Activated CD4-positive, alpha-beta T cell treated with anti-CD3 and anti-CD28 coated beads, Interleukin-2, amount 50 U/mL, for 4 hours (primary cell): ENCODE results near the gene NAP1L4.
A peak's percentile ranks its signal among the peaks of the same experiment; 100 is the strongest.
"Not testable (repeated sequence)": the region's sequence is repeated elsewhere in the genome, so short reads cannot be mapped to it uniquely, and the experiment has no call there.

ENCODE experiments used
- DNase-seq, 2 experiments: peaks; one replicate each; pipeline ENCODE4 v3.0.0-alpha.2; 2020

Gene NAP1L4

GRCh38 chr11:2954263-2954662 is 37.9 kb downstream of the NAP1L4 start:
- DNase-seq, result no peak

GRCh38 chr11:2952290-2952689 is 39.8 kb downstream of the NAP1L4 start:
- DNase-seq, result no peak

GRCh38 chr11:2951231-2952110 is 40.7 kb downstream of the NAP1L4 start:
- no peak for DNase-seq

GRCh38 chr11:2950825-2951224 is 41.3 kb downstream of the NAP1L4 start:
- no peak for DNase-seq

- DNase-seq, result no peak
Observed at GRCh38 chr11:2949920-2950319, 42.2 kb downstream of the NAP1L4 start.

- DNase-seq, result no peak
Observed at GRCh38 chr11:2947744-2948143, 44.4 kb downstream of the NAP1L4 start.

- DNase-seq, result no peak
Observed at GRCh38 chr11:2945757-2946287, 46.3 kb downstream of the NAP1L4 start.

- peak; percentile 29 to 36 for DNase-seq
Observed at GRCh38 chr11:2945031-2945756, 46.9 kb downstream of the NAP1L4 start.

GRCh38 chr11:2944530-2944929 is 47.6 kb downstream of the NAP1L4 start:
- DNase-seq, result no peak

- no peak for DNase-seq
Observed at GRCh38 chr11:2943711-2944118, 48.4 kb downstream of the NAP1L4 start.

- DNase-seq, result no peak
Observed at GRCh38 chr11:2942872-2943710, 49.0 kb downstream of the NAP1L4 start.

GRCh38 chr11:2942447-2942846 is 49.7 kb downstream of the NAP1L4 start:
- no peak for DNase-seq

- no peak for DNase-seq
Observed at GRCh38 chr11:2940921-2941821, 51.0 kb downstream of the NAP1L4 start.

GRCh38 chr11:2940147-2940920 is 51.8 kb downstream of the NAP1L4 start:
- no peak for DNase-seq

- DNase-seq, result not testable (repeated sequence)
Observed at GRCh38 chr11:2938458-2939418, 53.4 kb downstream of the NAP1L4 start.

- not testable (repeated sequence) for DNase-seq
Observed at GRCh38 chr11:2937641-2938457, 54.3 kb downstream of the NAP1L4 start.

GRCh38 chr11:2934611-2935239 is 57.4 kb downstream of the NAP1L4 start:
- DNase-seq, result no peak

- no peak for DNase-seq
Observed at GRCh38 chr11:2934021-2934550, 58.0 kb downstream of the NAP1L4 start.
